H1 (cell line): Measurements from ENCODE around the gene CCL25. TPM values are rescaled to one million over a fixed set of nuclear protein-coding genes. Genes with fewer than 3 reads are reported as not detected.

Experiments used
- CTCF ChIA-PET: fragments of 300-600 bp; sonication (Branson Sonifier 250); formaldehyde crosslinking; loops from one replicate; lab custom pipeline; 2021; ENCODE audit not compliant: partially characterized antibody; lab: Charles Lee
- POLR2A ChIA-PET: fragments of 300-600 bp; sonication (Branson Sonifier 250); formaldehyde crosslinking; loops from one replicate; lab custom pipeline; 2021; ENCODE audit warnings: inconsistent platforms; ENCODE audit not compliant: partially characterized antibody; lab: Charles Lee
- DNase-seq, 2 experiments: peaks; one replicate each; pipeline versions ENCODE4 v3.0.0 to v3.0.0-alpha.2; 2010 to 2022; ENCODE audit warnings: low spot score in 2 of 2, low read depth in 1 of 2, mixed read lengths in 1 of 2
- FAIRE-seq: peaks from 2 replicates; lab custom pipeline; 2011; peaks lifted over from hg19 to GRCh38; lab: Jason Lieb, UNC
- H2AFZ ChIP-seq: 2 replicates; pipeline ENCODE4 v1.8.1; 2012; ENCODE audit warnings: low read length, inconsistent platforms
- H2AK5ac ChIP-seq: 2 replicates; pipeline ENCODE4 v1.6.1; 2013; ENCODE audit warnings: low read depth, low read length
- H2BK120ac ChIP-seq: replicated peaks from 2 replicates; pipeline ENCODE3; 2013; ENCODE audit warnings: low read depth, low read length, inconsistent platforms
- H2BK12ac ChIP-seq: 2 replicates; pipeline ENCODE4 v1.6.1; 2013; ENCODE audit warnings: low read depth, low read length
- H2BK15ac ChIP-seq: 2 replicates; pipeline ENCODE4 v1.6.1; 2013; ENCODE audit warnings: low read length
- H2BK20ac ChIP-seq: 2 replicates; pipeline ENCODE4 v1.6.1; 2013; ENCODE audit warnings: low read length
- H2BK5ac ChIP-seq: 2 replicates; pipeline ENCODE4 v1.6.1; 2013; ENCODE audit warnings: low read depth, low read length
- H3K14ac ChIP-seq: 2 replicates; pipeline ENCODE4 v1.6.1; 2013; ENCODE audit warnings: inconsistent platforms; ENCODE audit not compliant: insufficient read length
- H3K18ac ChIP-seq: 2 replicates; pipeline ENCODE4 v1.6.1; 2013; ENCODE audit warnings: low read length; ENCODE audit errors: extremely low read depth
- H3K23ac ChIP-seq: 2 replicates; pipeline ENCODE4 v1.6.1; 2013; ENCODE audit warnings: inconsistent platforms; ENCODE audit not compliant: insufficient read length
- H3K23me2 ChIP-seq: 2 replicates; pipeline ENCODE4 v1.6.1; 2013; ENCODE audit warnings: low read depth, low read length
- H3K27ac ChIP-seq: 2 replicates; pipeline ENCODE4 v1.6.1; 2011; ENCODE audit warnings: low read depth, low read length, inconsistent platforms
- H3K27me3 ChIP-seq, 4 experiments: replicated peaks in 1 of 4; 1 replicate in 1 of 4; 2 replicates in 3 of 4; pipeline versions ENCODE4 v1.6.1 to v1.8.1; 2011 to 2013; ENCODE audit warnings: low read length in 3 of 4, mild to moderate bottlenecking in 3 of 4, inconsistent platforms in 2 of 4, mixed read lengths in 2 of 4, moderate library complexity in 1 of 4; ENCODE audit not compliant: control insufficient read depth in 3 of 4, insufficient read depth in 3 of 4; ENCODE audit errors: extremely low read depth in 1 of 4
- H3K36me3 ChIP-seq, 4 experiments: 2 replicates each; pipeline versions ENCODE4 v1.6.1 to v1.8.1; 2011 to 2013; ENCODE audit warnings: mild to moderate bottlenecking in 4 of 4, low read length in 3 of 4, moderate library complexity in 2 of 4, control low read depth in 1 of 4, inconsistent platforms in 1 of 4; ENCODE audit not compliant: insufficient read depth in 4 of 4, control insufficient read depth in 2 of 4
- H3K4ac ChIP-seq: replicated peaks from 2 replicates; pipeline ENCODE3; 2013; ENCODE audit warnings: low read length, low read depth, mixed read lengths, inconsistent platforms; ENCODE audit not compliant: insufficient read length
- H3K4me1 ChIP-seq, 4 experiments: replicated peaks in 1 of 4; 1 replicate in 1 of 4; 2 replicates in 3 of 4; pipeline versions ENCODE4 v1.6.1 to v1.8.1; 2011 to 2013; ENCODE audit warnings: low read length in 3 of 4, inconsistent platforms in 2 of 4, mixed read lengths in 1 of 4; ENCODE audit not compliant: insufficient read depth in 4 of 4, control insufficient read depth in 3 of 4
- H3K4me2 ChIP-seq, 2 experiments: 2 replicates each; pipeline versions ENCODE4 v1.6.1 to v1.8.1; 2011 to 2013; ENCODE audit warnings: low read depth in 2 of 2, low read length in 2 of 2, control low read depth in 1 of 2, inconsistent platforms in 1 of 2, mild to moderate bottlenecking in 1 of 2; ENCODE audit not compliant: insufficient read depth in 1 of 2
- H3K4me3 ChIP-seq, 4 experiments: fragments of 200-600, 300-600 bp in 1 of 4; sonication (generic), shearing (Covaris generic), sonication (Bioruptor Twin) in 1 of 4; 2 replicates each; pipeline versions ENCODE4 v1.5.1 to v1.8.1; 2011 to 2016; ENCODE audit warnings: low read length in 4 of 4, low read depth in 3 of 4, control low read depth in 2 of 4, inconsistent platforms in 2 of 4, mild to moderate bottlenecking in 2 of 4, mixed read lengths in 1 of 4, moderate library complexity in 1 of 4; ENCODE audit not compliant: insufficient read depth in 2 of 4; ENCODE audit errors: extremely low read depth in 1 of 4
- H3K56ac ChIP-seq: replicated peaks from 2 replicates; pipeline ENCODE3; 2013; ENCODE audit warnings: low read depth, mild to moderate bottlenecking, mixed read lengths, low read length, inconsistent platforms; ENCODE audit not compliant: insufficient read length
- H3K79me1 ChIP-seq: 2 replicates; pipeline ENCODE4 v1.6.1; 2013; ENCODE audit warnings: low read depth, low read length, control low read depth
- H3K79me2 ChIP-seq, 2 experiments: 2 replicates each; pipeline versions ENCODE4 v1.6.1 to v1.8.1; 2012 to 2013; ENCODE audit warnings: low read length in 2 of 2, mild to moderate bottlenecking in 2 of 2, inconsistent platforms in 1 of 2; ENCODE audit not compliant: insufficient read depth in 2 of 2, control insufficient read depth in 1 of 2
- H3K9ac ChIP-seq, 4 experiments: replicated peaks in 1 of 4; 1 replicate in 1 of 4; 2 replicates in 3 of 4; pipeline versions ENCODE4 v1.6.1 to v1.8.1; 2011 to 2013; ENCODE audit warnings: low read depth in 3 of 4, low read length in 3 of 4, control low read depth in 2 of 4, mild to moderate bottlenecking in 2 of 4, moderate library complexity in 2 of 4, inconsistent platforms in 1 of 4; ENCODE audit errors: extremely low read depth in 1 of 4
- H3K9me3 ChIP-seq, 2 experiments: 2 replicates each; pipeline versions ENCODE4 v1.6.1 to v1.8.1; 2012 to 2013; ENCODE audit warnings: mild to moderate bottlenecking in 2 of 2, moderate library complexity in 2 of 2, control low read depth in 1 of 2, inconsistent platforms in 1 of 2, low read depth in 1 of 2, low read length in 1 of 2, mixed read lengths in 1 of 2; ENCODE audit not compliant: insufficient read depth in 2 of 2
- H4K20me1 ChIP-seq, 2 experiments: replicated peaks in 1 of 2; 2 replicates each; pipeline versions ENCODE3 to v1.8.1; 2011 to 2013; ENCODE audit warnings: inconsistent platforms in 2 of 2, low read length in 2 of 2, mild to moderate bottlenecking in 1 of 2; ENCODE audit not compliant: insufficient read depth in 2 of 2, control insufficient read depth in 1 of 2
- H4K5ac ChIP-seq: 2 replicates; pipeline ENCODE4 v1.6.1; 2013; ENCODE audit warnings: low read length, low read depth, mixed read lengths, inconsistent platforms; ENCODE audit not compliant: insufficient read length
- H4K8ac ChIP-seq: 2 replicates; pipeline ENCODE4 v1.8.0; 2013; ENCODE audit warnings: mild to moderate bottlenecking, moderate library complexity, low read length, inconsistent platforms; ENCODE audit not compliant: insufficient read depth; ENCODE audit errors: extremely low read depth
- H4K91ac ChIP-seq: replicated peaks from 2 replicates; pipeline ENCODE3; 2013; ENCODE audit warnings: low read length, mixed read lengths, inconsistent platforms; ENCODE audit not compliant: insufficient read length
- RNF2 ChIP-seq: fragments of 200-900, 300-1000 bp; sonication (generic); IDR thresholded peaks from 2 replicates; pipeline ENCODE4 v1.7.1; 2016; ENCODE audit warnings: borderline replicate concordance, low read depth, mild to moderate bottlenecking, antibody characterized with exemption, low read length; ENCODE audit not compliant: poor library complexity, severe bottlenecking; ENCODE audit errors: missing control alignments
- SP2 ChIP-seq: IDR thresholded peaks from 2 replicates; pipeline ENCODE4 v1.6.1; 2012; ENCODE audit warnings: mild to moderate bottlenecking, low read length, inconsistent platforms
- SUZ12 ChIP-seq: fragments of 200-600 bp; sonication (generic); IDR thresholded peaks from 2 replicates; pipeline ENCODE4 v1.6.1; 2012; ENCODE audit warnings: mild to moderate bottlenecking, inconsistent platforms, low read length, moderate library complexity, mixed read lengths
- WGBS, 2 experiments: shearing (Covaris generic) in 1 of 2; methylation state at CpG; one replicate each; pipeline versions ENCODE4 v1.1.6 to v1.1.7; 2013 to 2015; ENCODE audit warnings: low lambda C conversion rate in 2 of 2, mixed read lengths in 2 of 2, inconsistent platforms in 1 of 2, low coverage in 1 of 2, missing lambda C conversion rate in 1 of 2; ENCODE audit not compliant: insufficient replicate concordance in 2 of 2, insufficient coverage in 1 of 2, insufficient read length in 1 of 2; ENCODE audit errors: extremely low coverage in 1 of 2, missing lambda C conversion rate in 1 of 2; 5-methylcytosine and 5-hydroxymethylcytosine counted together
- polyA plus RNA-seq, 7 experiments: library from polyadenylated mRNA; depleted of rRNA in 3 of 7; stranded (reverse) in 5 of 7; unstranded in 2 of 7; fragments of >200 nt in 5 of 7; fragments of 200-250 nt in 2 of 7; gene quantifications; 1 replicate in 5 of 7; 2 replicates in 1 of 7; 4 replicates in 1 of 7; pipeline versions ENCODE4 v1.2.1 to v1.2.3, GENCODE V29; 2011 to 2013; ENCODE audit warnings: missing spikeins in 2 of 7, mixed read lengths in 2 of 7
- total RNA-seq: library from RNA; stranded (reverse); fragmentation: NEBNext Ultra II Directional; extraction: Animal tissue kit (Norgen Biotek cat#: 25700); gene quantifications from 2 replicates; pipeline ENCODE4 v1.2.1, GENCODE V29; 2021
- TF ChIP-seq, protein P1 (sequence below): IDR thresholded peaks from 2 replicates; pipeline ENCODE4 v1.6.1; 2011; ENCODE audit warnings: low read depth, mild to moderate bottlenecking, low read length; ENCODE audit not compliant: insufficient read depth
- TF ChIP-seq, protein P2 (sequence below): IDR thresholded peaks from 2 replicates; pipeline ENCODE4 v1.6.1; 2011; ENCODE audit warnings: low read length, improper control_type of control experiment

The CCL25 gene
- total and polyA plus RNA-seq, 2 of the 8 experiments (the other 6 are each of a cell fraction or from before 2014, with no cell fraction given), result 0.59 TPM; not detected in 1

DNA sequence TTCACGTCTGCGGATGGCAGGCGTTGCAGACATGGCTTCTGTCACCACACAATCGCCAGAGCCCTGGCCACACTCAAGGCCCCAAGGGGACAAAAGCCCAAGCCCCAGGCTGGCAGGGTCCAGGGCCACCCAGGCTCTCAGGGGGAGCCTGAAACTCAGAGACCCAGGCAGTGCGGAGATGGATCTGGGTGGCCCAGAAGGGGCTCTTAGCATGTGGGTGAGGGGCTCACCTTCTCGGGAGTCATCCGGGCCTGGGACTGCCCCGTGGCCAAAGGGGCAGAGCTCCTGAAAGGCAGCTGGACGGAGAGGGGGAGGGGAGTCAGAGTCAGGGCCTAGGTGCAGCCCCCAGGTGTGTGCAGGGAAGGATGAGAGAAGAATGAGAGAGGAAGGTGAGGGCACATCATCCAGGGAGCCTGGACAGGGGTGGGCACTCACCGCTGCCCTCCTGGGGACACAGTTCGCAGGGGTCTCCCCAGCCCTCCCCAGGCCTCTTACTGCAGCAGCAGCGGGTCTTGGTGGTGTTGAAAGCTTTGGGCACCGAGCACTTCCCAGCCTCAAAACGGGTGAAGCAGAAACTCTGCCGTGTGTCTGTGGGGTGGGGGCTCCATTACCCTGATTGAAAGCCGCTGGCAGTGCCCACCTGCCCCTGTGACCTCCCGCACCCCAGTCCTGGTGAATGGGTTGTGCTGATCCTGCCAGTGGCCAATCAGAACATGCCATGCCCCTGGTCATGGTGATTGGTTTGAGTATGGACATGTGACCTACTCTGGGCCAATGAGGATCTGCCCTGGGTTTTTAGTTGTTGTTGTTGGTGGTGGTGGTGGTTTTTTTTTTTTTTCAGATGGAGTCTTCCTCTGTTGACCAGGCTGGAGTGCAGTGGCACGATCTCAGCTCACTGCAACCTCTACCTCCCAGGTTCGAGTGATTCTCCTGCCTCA is 37.4 kb downstream of the CCL25 start:
- Histone ChIP-seq H2BK120ac (no peak overlapping the region), H3K4me2 (no peak overlapping the region), H3K14ac (no peak overlapping the region), H3K36me3 (peaks cover 22 to 54% (median 44%) of the 10 kb centered on the region in 4 experiments), H3K9me3 (no peaks in the 10 kb centered on the region), H3K18ac (no peak overlapping the region), H3K4me3 (no peak overlapping the region), H2BK12ac (no peak overlapping the region), H3K56ac (no peak overlapping the region), H2BK20ac (no peak overlapping the region), H3K4me1 (no peaks in the 10 kb centered on the region; a peak in 1 of 7 replicates), H2BK15ac (no peak overlapping the region), H3K23ac (no peak overlapping the region), H4K20me1 (peaks cover 0 to 1% of the 10 kb centered on the region in 2 experiments), H3K23me2 (peaks cover 5% of the 10 kb centered on the region; the same call in 1 of the 2 replicates), H2AK5ac (no peak overlapping the region), H2AFZ (no peak overlapping the region), H4K8ac (no peak overlapping the region), H2BK5ac (no peak overlapping the region; the same call in 1 of the 2 replicates), H4K5ac (no peak overlapping the region), H3K4ac (no peak overlapping the region), H3K27ac (no peak overlapping the region), H3K79me1 (no peaks in the 10 kb centered on the region; the same call in 1 of the 2 replicates), H3K27me3 (no peaks in the 10 kb centered on the region), H3K9ac (no peak overlapping the region), H4K91ac (no peak overlapping the region), H3K79me2 (no peaks in the 10 kb centered on the region)
- POLR2A ChIA-PET, result interaction anchor here (1.6 kb wide), 1 partner anchor 146 kb away, joined by 4 read pairs; the partner anchor contains the start of gene TIMM44
- FAIRE-seq (no peak), DNase-seq (no peak)
- TF ChIP-seq, protein P1, sequence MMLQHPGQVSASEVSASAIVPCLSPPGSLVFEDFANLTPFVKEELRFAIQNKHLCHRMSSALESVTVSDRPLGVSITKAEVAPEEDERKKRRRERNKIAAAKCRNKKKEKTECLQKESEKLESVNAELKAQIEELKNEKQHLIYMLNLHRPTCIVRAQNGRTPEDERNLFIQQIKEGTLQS, result no peak
- TF ChIP-seq SP2 (no peak), RNF2 (no peak), SUZ12 (no peak)
- TF ChIP-seq, protein P2, sequence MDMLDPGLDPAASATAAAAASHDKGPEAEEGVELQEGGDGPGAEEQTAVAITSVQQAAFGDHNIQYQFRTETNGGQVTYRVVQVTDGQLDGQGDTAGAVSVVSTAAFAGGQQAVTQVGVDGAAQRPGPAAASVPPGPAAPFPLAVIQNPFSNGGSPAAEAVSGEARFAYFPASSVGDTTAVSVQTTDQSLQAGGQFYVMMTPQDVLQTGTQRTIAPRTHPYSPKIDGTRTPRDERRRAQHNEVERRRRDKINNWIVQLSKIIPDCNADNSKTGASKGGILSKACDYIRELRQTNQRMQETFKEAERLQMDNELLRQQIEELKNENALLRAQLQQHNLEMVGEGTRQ, result peak; percentile 61; the same call in 1 of the 2 replicates
- CTCF ChIA-PET, result no interaction called here
- 92% methylated on average over 17 of the region's 19 CpGs; no CpG with 5 or more reads in 1 of the 2 experiments for WGBS, 2 experiments
